Measurements from ENCODE around the gene BCCIP.

BCCIP gene

DNA sequence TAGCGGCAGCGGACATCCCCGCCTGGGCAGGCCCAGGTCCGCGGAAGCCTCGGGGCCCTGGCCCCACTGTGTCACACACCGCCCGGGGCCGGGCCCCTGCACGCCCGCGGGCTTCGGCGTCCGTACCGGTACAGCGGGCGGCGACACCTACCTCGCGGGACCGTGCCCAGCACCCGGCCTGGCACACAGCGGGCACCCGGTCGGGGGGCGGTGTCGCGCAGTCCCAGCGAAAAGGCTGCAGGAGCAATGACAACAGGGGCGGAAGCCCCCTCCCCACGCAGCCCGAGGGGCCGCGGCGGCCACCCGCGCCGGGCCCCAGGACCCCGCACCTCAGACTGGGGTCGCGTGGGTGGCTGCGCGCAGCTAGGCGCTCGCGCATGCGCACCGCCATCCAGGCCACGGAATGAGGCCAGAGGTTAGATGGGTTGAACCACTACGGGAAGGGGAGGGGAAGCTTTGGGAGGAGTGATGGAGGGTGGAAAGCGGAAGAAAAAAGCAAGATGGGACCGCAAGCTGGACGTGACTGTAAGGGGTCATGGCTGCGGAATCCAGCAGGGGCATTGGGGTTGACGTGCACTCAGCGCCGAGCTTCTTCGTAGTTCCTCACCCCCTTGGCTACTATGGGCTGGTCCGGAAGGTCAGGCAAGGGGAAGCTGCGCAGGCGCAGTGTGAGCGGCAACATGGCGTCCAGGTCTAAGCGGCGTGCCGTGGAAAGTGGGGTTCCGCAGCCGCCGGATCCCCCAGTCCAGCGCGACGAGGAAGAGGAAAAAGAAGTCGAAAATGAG is at the start of gene BCCIP, which contains the start of gene UROS:
TSS of gene BCCIP (plus strand) at position 669 of the 785 bp plus-strand sequence. CDS start at position 681, 12 bp downstream.
TSS of gene UROS (minus strand) at position 381 of the 785 bp plus-strand sequence. CDS start 6,759 bp downstream, outside the sequence.
- Mint-ChIP-seq H3K27me3 (ENCODE audit: low read depth, poor library complexity) (no peaks in the 10 kb centered on the region), H3K4me1 (peaks cover 9% of the 10 kb centered on the region), H3K36me3 (ENCODE audit: low read depth) (peaks cover 10% of the 10 kb centered on the region), H3K27ac (no peak within 1 kb of the TSS), H3K4me3 (peak within 1 kb of the TSS; percentile 85), H3K9me3 (no peaks in the 10 kb centered on the region)
- TF ChIP-seq, protein P1, sequence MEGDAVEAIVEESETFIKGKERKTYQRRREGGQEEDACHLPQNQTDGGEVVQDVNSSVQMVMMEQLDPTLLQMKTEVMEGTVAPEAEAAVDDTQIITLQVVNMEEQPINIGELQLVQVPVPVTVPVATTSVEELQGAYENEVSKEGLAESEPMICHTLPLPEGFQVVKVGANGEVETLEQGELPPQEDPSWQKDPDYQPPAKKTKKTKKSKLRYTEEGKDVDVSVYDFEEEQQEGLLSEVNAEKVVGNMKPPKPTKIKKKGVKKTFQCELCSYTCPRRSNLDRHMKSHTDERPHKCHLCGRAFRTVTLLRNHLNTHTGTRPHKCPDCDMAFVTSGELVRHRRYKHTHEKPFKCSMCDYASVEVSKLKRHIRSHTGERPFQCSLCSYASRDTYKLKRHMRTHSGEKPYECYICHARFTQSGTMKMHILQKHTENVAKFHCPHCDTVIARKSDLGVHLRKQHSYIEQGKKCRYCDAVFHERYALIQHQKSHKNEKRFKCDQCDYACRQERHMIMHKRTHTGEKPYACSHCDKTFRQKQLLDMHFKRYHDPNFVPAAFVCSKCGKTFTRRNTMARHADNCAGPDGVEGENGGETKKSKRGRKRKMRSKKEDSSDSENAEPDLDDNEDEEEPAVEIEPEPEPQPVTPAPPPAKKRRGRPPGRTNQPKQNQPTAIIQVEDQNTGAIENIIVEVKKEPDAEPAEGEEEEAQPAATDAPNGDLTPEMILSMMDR (IDR thresholded peaks at IDR 0.05) = no peak
- peak; percentile 91 for DNase-seq

DNA sequence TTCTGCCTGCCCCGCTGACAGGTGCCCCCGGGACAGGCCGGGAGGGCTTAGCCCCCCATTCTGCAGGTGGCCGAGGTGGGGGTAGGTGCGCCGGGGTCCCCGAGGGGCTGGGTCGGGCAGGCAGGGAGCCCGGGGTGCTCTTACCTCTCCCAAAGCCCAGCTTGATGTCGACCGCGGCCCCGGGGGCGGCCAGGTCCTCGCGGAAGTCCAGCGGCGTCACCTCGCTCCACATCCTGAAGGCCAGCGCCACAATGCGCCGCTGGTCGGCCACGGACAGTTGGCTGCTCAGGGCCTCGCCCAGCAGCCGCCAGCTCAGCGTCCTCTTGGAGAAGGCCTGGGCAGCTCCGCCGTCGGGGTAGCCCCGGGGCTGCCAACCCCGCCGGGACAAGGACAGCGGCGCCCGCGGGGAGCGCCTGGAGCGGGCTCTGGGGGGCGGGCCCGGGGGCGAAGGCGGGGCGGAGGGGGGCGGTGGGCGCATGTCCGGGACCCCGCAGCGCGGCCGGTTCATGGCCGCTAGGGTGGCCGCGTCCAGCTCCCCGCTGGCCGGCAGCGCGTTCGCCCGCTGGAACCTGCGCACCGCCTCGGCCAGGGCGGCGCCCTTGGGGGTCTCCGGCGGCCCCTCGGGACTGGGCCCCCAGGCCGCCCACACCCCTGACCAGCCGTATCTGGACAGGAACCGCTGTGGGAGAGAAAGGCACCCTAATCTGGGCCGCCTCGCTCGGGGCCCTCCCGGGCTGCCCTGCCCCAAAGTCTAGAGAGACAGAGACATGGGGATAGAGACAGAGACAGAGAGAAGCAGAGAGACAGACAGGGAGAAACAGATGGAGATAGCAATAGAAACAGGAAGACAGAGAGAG is 49.4 kb upstream of the BCCIP start:
- Mint-ChIP-seq H3K4me1 (peaks cover 8% of the 10 kb centered on the region), H3K27ac (peak overlapping the region; percentile 64), H3K27me3 (ENCODE audit: low read depth, poor library complexity) (peaks cover 3% of the 10 kb centered on the region), H3K36me3 (ENCODE audit: low read depth) (no peaks in the 10 kb centered on the region), H3K9me3 (peaks cover 6% of the 10 kb centered on the region), H3K4me3 (no peak overlapping the region)
- no peak for DNase-seq
- TF ChIP-seq, protein P1 (IDR thresholded peaks at IDR 0.05) = no peak

DNA sequence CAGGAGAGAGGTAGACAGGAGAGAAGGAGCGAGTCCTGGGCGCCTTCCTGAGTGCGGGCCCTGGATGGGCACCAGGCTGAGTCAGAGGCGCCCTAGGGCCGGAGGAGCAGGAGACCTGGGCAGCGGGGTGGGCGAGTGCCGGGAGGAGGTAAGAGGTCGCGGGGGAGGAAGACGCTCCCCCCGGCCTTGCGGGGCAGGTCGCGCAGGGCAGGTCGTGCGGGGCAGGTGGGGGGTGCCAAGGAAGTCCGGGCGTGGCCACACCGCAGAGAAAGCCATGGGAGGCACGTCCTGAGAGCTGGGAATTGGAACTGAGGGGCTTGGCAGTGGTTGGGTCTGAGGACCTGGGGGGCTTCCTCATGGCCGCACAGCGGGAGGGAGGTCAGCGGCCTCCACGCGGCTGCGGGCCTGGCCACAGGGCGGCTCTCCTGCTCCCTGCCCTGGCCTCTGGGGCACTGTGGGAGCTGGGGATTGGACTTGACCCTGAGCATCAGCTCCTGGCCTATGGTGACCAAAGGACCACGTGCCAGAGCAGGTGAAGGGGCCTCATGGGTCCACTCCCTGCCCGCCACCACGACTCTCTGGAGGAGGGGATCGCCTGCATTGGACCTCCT is 48.7 kb upstream of the BCCIP start:
- peaks cover 14% of the 10 kb centered on the region for H3K9me3 Mint-ChIP-seq
- H3K27ac Mint-ChIP-seq = peak overlapping the region; percentile 64
- no peaks in the 10 kb centered on the region for H3K36me3 Mint-ChIP-seq (ENCODE audit: low read depth)
- TF ChIP-seq, protein P1 (IDR thresholded peaks at IDR 0.05) = no peak
- H3K4me3 Mint-ChIP-seq = no peak overlapping the region
- H3K27me3 Mint-ChIP-seq (ENCODE audit: low read depth, poor library complexity) = peaks cover 3% of the 10 kb centered on the region
- peaks cover 8% of the 10 kb centered on the region for H3K4me1 Mint-ChIP-seq
- no peak for DNase-seq

DNA sequence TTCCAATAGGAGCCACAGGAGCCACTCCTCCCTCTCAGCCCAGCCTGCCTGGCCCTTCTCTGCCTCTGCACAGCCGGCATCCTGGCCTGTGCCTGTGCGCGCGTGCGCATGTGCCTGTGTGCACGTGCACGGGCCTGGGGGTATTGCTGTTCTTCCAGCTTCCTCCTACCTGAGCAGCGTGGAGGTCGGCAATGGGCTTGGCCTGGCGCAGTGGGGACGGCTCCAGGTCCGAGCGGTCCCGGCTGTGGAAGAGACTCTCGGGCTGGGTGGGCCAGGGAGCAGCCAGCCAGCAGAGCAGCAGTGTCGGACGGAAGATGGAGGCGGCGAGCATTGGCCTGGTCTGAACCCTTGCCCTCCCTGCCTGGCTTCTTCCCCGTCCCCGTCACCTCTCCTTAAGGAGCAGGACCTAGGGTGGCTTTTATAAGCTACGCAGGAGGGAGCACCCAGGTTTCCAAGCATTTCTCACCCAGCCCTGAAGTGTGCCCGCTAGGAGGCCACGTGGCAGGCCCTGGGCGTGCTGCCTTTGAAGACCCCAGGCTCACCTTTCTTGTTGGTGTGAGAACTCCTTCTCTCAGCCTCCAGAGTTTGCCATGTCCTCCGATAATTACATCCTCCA is 47.7 kb upstream of the BCCIP start, which contains the start of gene MMP21:
TSS of gene MMP21 (minus strand) at position 331 of the 616 bp plus-strand sequence. CDS start at position 331, 0 bp downstream.
- Mint-ChIP-seq H3K4me1 (peaks cover 8% of the 10 kb centered on the region), H3K4me3 (no peak within 1 kb of the TSS), H3K36me3 (ENCODE audit: low read depth) (no peaks in the 10 kb centered on the region), H3K27ac (no peak within 1 kb of the TSS), H3K27me3 (ENCODE audit: low read depth, poor library complexity) (peaks cover 3% of the 10 kb centered on the region), H3K9me3 (peaks cover 22% of the 10 kb centered on the region)
- TF ChIP-seq, protein P1 (IDR thresholded peaks at IDR 0.05) = no peak
- no peak for DNase-seq

DNA sequence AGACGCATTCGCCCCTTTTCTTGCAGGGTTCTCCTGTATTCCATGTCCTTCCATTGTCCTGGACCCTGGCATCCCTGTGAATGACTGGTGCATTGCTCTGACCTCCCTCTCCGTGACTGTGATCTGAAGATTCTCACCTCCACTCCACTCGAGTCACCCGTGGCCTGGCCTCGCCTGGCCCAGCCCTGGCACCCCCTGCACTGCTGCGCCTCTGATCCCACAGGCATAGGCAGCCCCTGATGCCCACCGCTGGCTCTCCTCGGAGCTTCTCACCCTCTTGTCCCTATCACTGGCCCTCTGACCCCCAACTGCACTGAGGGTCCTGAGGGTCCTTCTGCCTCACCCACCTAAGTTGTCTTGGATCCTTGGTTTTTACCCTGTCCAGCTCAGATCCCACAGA is 45.5 kb upstream of the BCCIP start:
- Mint-ChIP-seq H3K36me3 (ENCODE audit: low read depth) (no peaks in the 10 kb centered on the region), H3K9me3 (peaks cover 22% of the 10 kb centered on the region), H3K27me3 (ENCODE audit: low read depth, poor library complexity) (peaks cover 3% of the 10 kb centered on the region), H3K27ac (peak overlapping the region; percentile 91), H3K4me1 (peaks cover 20% of the 10 kb centered on the region), H3K4me3 (no peak overlapping the region)
- TF ChIP-seq, protein P1 (IDR thresholded peaks at IDR 0.05) = no peak
- DNase-seq = no peak

Data from nephron progenitor cell (in vitro differentiated cells).